Progenitor cell of endocrine pancreas (in vitro differentiated cells): ENCODE measurements around the gene ZKSCAN1. TPM values are rescaled to one million over a fixed set of nuclear protein-coding genes. Genes with fewer than 3 reads are reported as not detected.
A peak's percentile ranks its signal among the peaks of the same experiment; 100 is the strongest.
"Not testable (repeated sequence)": the region's sequence is repeated elsewhere in the genome, so short reads cannot be mapped to it uniquely, and the experiment has no call there.

Experiments
- DNase-seq: peaks from one replicate; pipeline ENCODE4 v3.0.0; 2021; ENCODE audit warnings: low spot score; ENCODE audit not compliant: unreplicated experiment
- H3K27ac Mint-ChIP-seq: 2 replicates; pipeline ENCODE4 v1.8.0; 2021; ENCODE audit warnings: mild to moderate bottlenecking, moderate library complexity, mixed read lengths
- H3K27me3 Mint-ChIP-seq: 2 replicates; pipeline ENCODE4 v1.8.0; 2021; ENCODE audit warnings: mixed read lengths
- H3K36me3 Mint-ChIP-seq: 2 replicates; pipeline ENCODE4 v1.8.0; 2022; ENCODE audit warnings: mixed read lengths; ENCODE audit not compliant: insufficient read depth
- H3K4me1 Mint-ChIP-seq: 2 replicates; pipeline ENCODE4 v1.8.0; 2021; ENCODE audit warnings: low read depth, mixed read lengths
- H3K4me3 Mint-ChIP-seq: 2 replicates; pipeline ENCODE4 v1.8.0; 2021; ENCODE audit warnings: low read depth, mild to moderate bottlenecking, moderate library complexity, mixed read lengths
- H3K9me3 Mint-ChIP-seq: 2 replicates; pipeline ENCODE4 v1.8.0; 2021; ENCODE audit warnings: low read depth, mixed read lengths
- total RNA-seq: library from RNA; stranded (reverse); gene quantifications from 2 replicates; pipeline ENCODE4 v1.2.1, GENCODE V29; 2021
- TF ChIP-seq, protein P1 (sequence below): fragments of 200-600 bp; sonication (generic); IDR thresholded peaks from one replicate; pipeline ENCODE4 v1.5.0; 2021; ENCODE audit warnings: antibody characterized with exemption, mild to moderate bottlenecking; ENCODE audit not compliant: unreplicated experiment

ZKSCAN1 gene
- total RNA-seq, 1 donor from 2014 or later: 209 TPM

DNA sequence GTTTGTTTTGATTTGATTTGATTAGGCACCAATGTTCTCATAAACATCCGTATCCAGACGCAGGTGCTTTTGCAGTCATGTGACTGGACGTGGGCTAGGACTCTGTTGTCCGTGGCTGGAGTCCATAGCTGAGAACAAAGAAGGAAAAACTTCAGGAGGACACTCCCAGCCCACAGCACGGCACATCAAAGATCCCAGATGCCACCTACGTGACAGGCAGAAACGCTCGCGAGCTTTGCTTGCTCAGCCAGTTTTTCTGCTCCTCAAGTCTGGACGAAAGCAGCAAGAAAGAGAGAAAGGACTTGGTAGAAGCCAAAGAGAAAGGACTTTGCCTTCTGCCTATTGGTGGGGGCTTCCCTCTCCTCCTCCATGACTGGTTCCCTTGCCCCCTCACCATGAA, 6.9 kb upstream of the ZKSCAN1 start:
- Mint-ChIP-seq H3K36me3 (no peaks in the 10 kb centered on the region), H3K27ac (peak overlapping the region; percentile 89), H3K27me3 (no peaks in the 10 kb centered on the region), H3K4me3 (no peak overlapping the region), H3K9me3 (no peaks in the 10 kb centered on the region), H3K4me1 (peaks cover 39% of the 10 kb centered on the region)
- DNase-seq: no peak
- TF ChIP-seq, protein P1, sequence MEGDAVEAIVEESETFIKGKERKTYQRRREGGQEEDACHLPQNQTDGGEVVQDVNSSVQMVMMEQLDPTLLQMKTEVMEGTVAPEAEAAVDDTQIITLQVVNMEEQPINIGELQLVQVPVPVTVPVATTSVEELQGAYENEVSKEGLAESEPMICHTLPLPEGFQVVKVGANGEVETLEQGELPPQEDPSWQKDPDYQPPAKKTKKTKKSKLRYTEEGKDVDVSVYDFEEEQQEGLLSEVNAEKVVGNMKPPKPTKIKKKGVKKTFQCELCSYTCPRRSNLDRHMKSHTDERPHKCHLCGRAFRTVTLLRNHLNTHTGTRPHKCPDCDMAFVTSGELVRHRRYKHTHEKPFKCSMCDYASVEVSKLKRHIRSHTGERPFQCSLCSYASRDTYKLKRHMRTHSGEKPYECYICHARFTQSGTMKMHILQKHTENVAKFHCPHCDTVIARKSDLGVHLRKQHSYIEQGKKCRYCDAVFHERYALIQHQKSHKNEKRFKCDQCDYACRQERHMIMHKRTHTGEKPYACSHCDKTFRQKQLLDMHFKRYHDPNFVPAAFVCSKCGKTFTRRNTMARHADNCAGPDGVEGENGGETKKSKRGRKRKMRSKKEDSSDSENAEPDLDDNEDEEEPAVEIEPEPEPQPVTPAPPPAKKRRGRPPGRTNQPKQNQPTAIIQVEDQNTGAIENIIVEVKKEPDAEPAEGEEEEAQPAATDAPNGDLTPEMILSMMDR: no peak

DNA sequence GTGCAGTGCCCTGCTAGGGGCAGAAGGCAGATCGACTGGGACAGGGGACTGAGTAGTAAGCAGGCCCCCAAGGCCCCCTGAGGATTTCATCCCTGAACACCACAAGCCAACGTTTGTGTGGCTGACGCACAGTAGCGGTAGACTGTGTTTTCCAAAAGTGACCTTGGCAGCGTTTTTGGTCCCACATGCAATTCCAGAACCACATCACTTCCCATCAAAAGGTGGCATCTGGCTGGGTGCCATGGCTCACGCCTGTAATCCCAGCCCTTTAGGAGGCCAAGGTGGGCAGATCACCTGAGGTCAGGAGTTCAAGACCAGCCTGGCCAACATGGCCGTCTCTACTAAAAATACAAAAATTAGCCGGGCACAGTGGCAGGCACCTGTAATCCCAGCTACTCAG, 5.4 kb upstream of the ZKSCAN1 start:
- not testable (repeated sequence) for H3K9me3 Mint-ChIP-seq, H3K27me3 Mint-ChIP-seq, H3K36me3 Mint-ChIP-seq, H3K27ac Mint-ChIP-seq, H3K4me3 Mint-ChIP-seq, DNase-seq
- peaks cover 30% of the 10 kb centered on the region for H3K4me1 Mint-ChIP-seq

DNA sequence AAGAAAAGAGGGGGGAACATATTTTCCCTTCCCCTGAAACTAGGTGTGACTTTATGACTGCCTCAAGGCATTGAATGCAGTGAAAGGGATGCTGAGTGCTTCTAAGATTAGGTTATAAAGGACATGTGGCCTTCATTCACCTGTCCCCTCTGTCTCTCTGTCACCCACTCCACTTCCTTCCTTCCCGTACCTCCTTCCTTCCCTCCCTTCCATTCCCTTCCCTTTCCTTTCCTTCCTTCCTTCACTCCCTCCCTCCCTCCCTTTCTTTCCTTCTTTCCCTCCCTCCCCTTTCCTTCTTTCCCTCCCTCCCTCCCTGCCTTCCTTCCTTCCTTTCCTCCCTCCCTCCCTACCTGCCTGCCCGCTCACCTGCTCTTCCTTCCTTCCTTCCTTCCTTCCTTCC, 4.5 kb upstream of the ZKSCAN1 start:
- peaks cover 25% of the 10 kb centered on the region for H3K4me1 Mint-ChIP-seq
- H3K4me3 Mint-ChIP-seq: no peak overlapping the region
- TF ChIP-seq, protein P1: no peak
- H3K27ac Mint-ChIP-seq: no peak overlapping the region
- no peaks in the 10 kb centered on the region for H3K27me3 Mint-ChIP-seq
- H3K9me3 Mint-ChIP-seq: no peaks in the 10 kb centered on the region
- DNase-seq: no peak
- no peaks in the 10 kb centered on the region for H3K36me3 Mint-ChIP-seq

DNA sequence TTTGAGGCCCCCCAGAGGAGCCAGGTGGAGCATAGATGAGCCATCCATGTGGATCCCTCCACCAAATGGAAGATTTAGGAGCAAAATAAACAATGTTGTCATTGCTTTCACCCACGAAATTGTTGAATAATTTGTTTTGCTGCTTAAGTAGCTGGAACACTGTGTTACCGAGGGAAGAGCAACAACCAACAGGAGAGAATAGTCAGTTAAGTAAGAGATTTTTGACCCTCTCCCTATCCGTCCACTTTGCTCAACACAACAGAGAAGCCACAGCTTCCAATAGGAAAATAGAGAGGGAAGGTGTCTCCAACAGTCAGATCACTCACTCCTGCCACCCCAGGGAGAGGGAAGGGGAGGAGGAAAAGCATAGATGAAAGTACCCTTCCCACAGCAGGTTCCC, 3.9 kb upstream of the ZKSCAN1 start:
- Mint-ChIP-seq H3K27ac (no peak overlapping the region), H3K9me3 (no peaks in the 10 kb centered on the region), H3K36me3 (no peaks in the 10 kb centered on the region), H3K4me3 (no peak overlapping the region), H3K27me3 (no peaks in the 10 kb centered on the region), H3K4me1 (peaks cover 26% of the 10 kb centered on the region)
- TF ChIP-seq, protein P1: no peak
- DNase-seq: no peak

DNA sequence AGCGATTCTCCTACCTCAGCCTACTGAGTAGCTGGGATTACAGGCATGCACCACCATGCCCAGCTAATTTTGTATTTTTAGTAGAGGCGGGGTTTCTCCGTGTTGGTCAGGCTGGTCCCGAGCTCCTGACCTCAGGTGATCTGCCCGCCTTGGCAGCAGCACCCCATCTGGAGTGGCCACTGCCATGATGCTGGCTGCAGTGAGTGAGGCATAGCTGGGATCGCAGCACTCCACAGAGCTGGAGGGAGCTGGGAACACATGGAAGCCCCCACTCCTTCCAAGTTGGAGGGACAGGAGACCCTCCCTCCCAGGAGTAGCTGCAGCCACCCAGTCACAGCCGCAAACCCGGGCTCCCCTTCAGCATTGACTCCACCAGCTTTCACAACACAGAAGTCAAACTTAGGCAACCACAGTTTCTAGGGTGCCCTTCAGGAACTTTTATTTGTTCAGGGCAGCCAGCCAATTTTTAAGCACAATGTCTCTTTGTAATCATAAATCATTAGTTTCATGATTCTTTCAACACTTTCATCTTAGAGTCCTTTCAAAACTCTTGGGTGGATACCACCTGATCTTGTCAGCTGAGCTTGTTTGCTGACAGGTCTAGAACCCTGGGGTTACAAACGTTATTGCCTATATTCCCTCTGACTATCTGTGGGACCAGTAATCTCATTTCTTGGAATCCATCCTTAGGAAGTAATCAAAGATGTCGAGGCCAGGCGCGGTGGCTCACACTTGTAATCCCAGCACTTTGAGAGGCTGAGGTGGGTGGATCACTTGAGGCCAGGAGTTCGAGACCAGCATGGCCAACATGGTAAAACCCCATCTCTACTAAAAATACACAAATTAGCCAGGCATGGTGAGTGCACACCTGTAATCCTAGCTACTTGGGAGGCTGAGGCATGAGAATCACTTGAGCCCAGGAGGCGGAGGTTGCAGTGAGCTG, 2.7 kb upstream of the ZKSCAN1 start:
- not testable (repeated sequence) for H3K4me3 Mint-ChIP-seq, H3K36me3 Mint-ChIP-seq, DNase-seq, H3K9me3 Mint-ChIP-seq, H3K27ac Mint-ChIP-seq, H3K27me3 Mint-ChIP-seq
- H3K4me1 Mint-ChIP-seq: peaks cover 26% of the 10 kb centered on the region

DNA sequence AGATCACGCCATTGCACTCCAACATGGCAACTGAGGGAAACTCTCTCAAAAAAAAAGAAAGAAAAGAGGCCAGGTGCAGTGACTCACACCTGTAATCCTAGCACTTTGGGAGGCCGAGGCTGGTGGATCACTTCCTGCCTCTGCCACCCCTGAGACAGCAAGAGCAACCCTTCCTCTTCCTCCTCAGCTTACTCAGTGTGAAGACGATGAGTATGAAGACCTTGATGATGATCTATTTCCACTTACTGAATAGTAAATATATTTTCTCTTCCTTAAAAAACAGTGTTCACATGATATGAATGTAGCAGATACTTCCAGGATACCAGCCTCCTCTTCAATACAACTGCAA, 2.1 kb upstream of the ZKSCAN1 start:
- Mint-ChIP-seq H3K27ac (no peak overlapping the region), H3K36me3 (peaks cover 3% of the 10 kb centered on the region), H3K27me3 (no peaks in the 10 kb centered on the region), H3K9me3 (no peaks in the 10 kb centered on the region), H3K4me3 (no peak overlapping the region), H3K4me1 (peaks cover 24% of the 10 kb centered on the region)
- DNase-seq: no peak
- TF ChIP-seq, protein P1: no peak
